Spleen (tissue), 11 donors: ENCODE measurements around the gene KHDC1. TPM values are rescaled to one million over a fixed set of nuclear protein-coding genes. Genes with fewer than 3 reads are reported as not detected.

Experiments
- DNase-seq: peaks from one replicate; pipeline ENCODE4 v3.0.0-alpha.2; 2020
- H3K27ac ChIP-seq, 8 donors: fragments of 200-600 bp; sonication (generic) in 7 of 8; 1 replicate in 4 of 8; 2 replicates in 4 of 8; pipeline versions ENCODE4 v1.5.0 to v1.8.0; 2016 to 2021; ENCODE audit warnings: inconsistent platforms in 4 of 8, mild to moderate bottlenecking in 4 of 8, moderate library complexity in 1 of 8
- H3K27me3 ChIP-seq, 7 donors: fragments of 200-600 bp; sonication (generic) in 6 of 7; replicated peaks in 1 of 7; 1 replicate in 4 of 7; 2 replicates in 3 of 7; pipeline versions ENCODE4 v1.5.0 to v1.8.0; 2016 to 2021; ENCODE audit warnings: inconsistent platforms in 3 of 7, mild to moderate bottlenecking in 1 of 7
- H3K36me3 ChIP-seq, 6 donors: fragments of 200-600 bp; sonication (generic) in 5 of 6; 1 replicate in 4 of 6; 2 replicates in 2 of 6; pipeline versions ENCODE4 v1.5.0 to v1.8.0; 2016 to 2021; ENCODE audit warnings: inconsistent platforms in 2 of 6
- H3K4me1 ChIP-seq, 6 donors: fragments of 200-600 bp; sonication (generic) in 5 of 6; 1 replicate in 3 of 6; 2 replicates in 3 of 6; pipeline versions ENCODE4 v1.5.0 to v1.8.0; 2016 to 2021; ENCODE audit warnings: inconsistent platforms in 3 of 6
- H3K4me3 ChIP-seq, 8 donors: fragments of 200-600 bp; sonication (generic) in 7 of 8; 1 replicate in 4 of 8; 2 replicates in 4 of 8; pipeline versions ENCODE4 v1.5.0 to v1.8.0; 2016 to 2021; ENCODE audit warnings: inconsistent platforms in 4 of 8, mild to moderate bottlenecking in 4 of 8, moderate library complexity in 2 of 8
- H3K9me3 ChIP-seq, 8 donors: fragments of 200-600 bp; sonication (generic) in 7 of 8; 1 replicate in 4 of 8; 2 replicates in 4 of 8; pipeline versions ENCODE4 v1.5.0 to v1.8.0; 2016 to 2021; ENCODE audit warnings: inconsistent platforms in 4 of 8
- POLR2A ChIP-seq, 3 donors: fragments of 450-650 bp; IDR thresholded peaks; one replicate each; pipeline ENCODE4 v1.5.1; 2017; ENCODE audit warnings: antibody characterized with exemption in 3 of 3, mild to moderate bottlenecking in 1 of 3
- POLR2AphosphoS5 ChIP-seq, 3 donors: sonication (generic); formaldehyde crosslinking; IDR thresholded peaks; one replicate each; pipeline ENCODE4 v1.5.1; 2017; ENCODE audit warnings: antibody characterized with exemption in 3 of 3
- WGBS, 5 donors: extraction: QIAGEN DNeasy Blood & Tissue Kit in 3 of 5; methylation state at CpG; one replicate each; pipeline versions ENCODE4 v1.1.5 to v1.1.7; 2013 to 2018; 5-methylcytosine and 5-hydroxymethylcytosine counted together
- intact Hi-C: fragments of 100-400 bp; cut with DNase I; formaldehyde crosslinking; loops from one replicate; pipeline ENCODE4 v1.15.0; 2023; ENCODE audit warnings: low total_unique reads
- polyA plus RNA-seq, 3 donors: library from polyadenylated mRNA; stranded (reverse); fragments of 200-250 nt; gene quantifications; one replicate each; pipeline ENCODE4 v1.2.1, GENCODE V29; 2013
- total RNA-seq, 7 donors: library from RNA; depleted of rRNA in 3 of 7; stranded (reverse); fragments of >200 nt in 3 of 7; fragmentation: NEBNext Ultra II Directional in 4 of 7; extraction: Animal tissue kit (Norgen Biotek cat#: 25700) in 4 of 7; gene quantifications; one replicate each; pipeline versions ENCODE4 v1.1.0 to v1.2.1, GENCODE V29; 2016 to 2021
- TF ChIP-seq, protein P1 (sequence below), 11 experiments: fragments of 200-600 bp in 7 of 11; fragments of 450-650 bp in 4 of 11; sonication (generic) in 4 of 11; IDR thresholded peaks in 8 of 11; conservative IDR thresholded peaks in 3 of 11; 1 replicate in 7 of 11; 2 replicates in 4 of 11; pipeline versions ENCODE4 v1.4.0 to v1.8.0; 2016 to 2021; ENCODE audit warnings: antibody characterized with exemption in 11 of 11, inconsistent platforms in 4 of 11, mild to moderate bottlenecking in 1 of 11
- donor health status: healthy with polysubstance abuse.
- donor health status: DM: no; HTN: no; CAD: no; lungs with moderate emphysema.
- donor health status: DM: no; HTN: no; CAD: no.
- donor health status: Bipolar disorder and iron deficiency.
- donor health status: healthy.
- donor health status: DM: no; HTN: no; CAD: no.
- donor health status: DM: yes; HTN: yes; CAD: no.

The KHDC1 gene
- total and polyA plus RNA-seq, 10 donors, result 0.54 to 2.2 (median 0.90) TPM

DNA sequence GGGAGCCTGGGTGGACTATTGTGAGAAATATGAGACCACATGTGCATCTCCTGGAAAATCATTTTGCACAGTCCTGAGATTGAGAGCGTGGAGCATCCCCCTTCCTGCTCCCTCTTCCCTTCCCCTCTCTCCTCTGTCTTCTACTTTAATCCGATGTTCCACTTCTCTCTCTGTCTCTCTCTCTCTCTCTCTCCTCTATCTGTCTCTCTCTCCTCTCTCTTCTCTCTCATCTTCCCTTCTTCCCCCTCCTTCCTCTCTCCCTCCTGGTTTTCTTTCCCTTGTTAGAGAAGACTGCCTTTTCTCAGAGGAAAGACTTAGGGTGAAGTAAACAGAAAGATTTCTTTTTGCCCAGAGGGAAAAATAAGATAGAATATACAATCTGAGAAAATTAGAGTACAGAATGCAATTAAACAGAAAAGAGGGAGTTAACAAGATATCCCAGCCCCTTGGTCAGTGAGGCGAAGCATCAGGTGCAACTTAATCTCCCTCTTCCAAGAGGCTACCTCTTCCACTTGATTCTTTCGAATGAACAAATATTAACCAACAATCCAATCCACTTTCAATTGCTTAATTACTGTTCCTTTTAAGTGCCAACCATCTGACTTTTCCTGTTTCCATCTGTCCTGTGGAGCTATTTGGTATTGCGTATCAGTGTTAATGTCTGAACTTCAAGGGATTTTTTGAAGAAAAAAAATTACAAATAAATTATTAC lies 14.6 kb downstream of the KHDC1 start:
- WGBS, 5 donors, result 75 to 83% (median 79%) methylated on average over 5 of the region's 5 CpGs
- Histone ChIP-seq H3K27ac (no peak overlapping the region), H3K9me3 (no peaks in the 10 kb centered on the region), H3K36me3 (no peaks in the 10 kb centered on the region), H3K4me3 (no peak overlapping the region), H3K4me1 (no peaks in the 10 kb centered on the region), H3K27me3 (peaks cover 0 to 8% (median 0%) of the 10 kb centered on the region in 7 donors)
- no peak for DNase-seq
- intact Hi-C loops, result no loop called here
- TF ChIP-seq POLR2A (IDR thresholded peaks at IDR 0.05) (no peak), POLR2AphosphoS5 (IDR thresholded peaks at IDR 0.05) (no peak)
- TF ChIP-seq, protein P1, sequence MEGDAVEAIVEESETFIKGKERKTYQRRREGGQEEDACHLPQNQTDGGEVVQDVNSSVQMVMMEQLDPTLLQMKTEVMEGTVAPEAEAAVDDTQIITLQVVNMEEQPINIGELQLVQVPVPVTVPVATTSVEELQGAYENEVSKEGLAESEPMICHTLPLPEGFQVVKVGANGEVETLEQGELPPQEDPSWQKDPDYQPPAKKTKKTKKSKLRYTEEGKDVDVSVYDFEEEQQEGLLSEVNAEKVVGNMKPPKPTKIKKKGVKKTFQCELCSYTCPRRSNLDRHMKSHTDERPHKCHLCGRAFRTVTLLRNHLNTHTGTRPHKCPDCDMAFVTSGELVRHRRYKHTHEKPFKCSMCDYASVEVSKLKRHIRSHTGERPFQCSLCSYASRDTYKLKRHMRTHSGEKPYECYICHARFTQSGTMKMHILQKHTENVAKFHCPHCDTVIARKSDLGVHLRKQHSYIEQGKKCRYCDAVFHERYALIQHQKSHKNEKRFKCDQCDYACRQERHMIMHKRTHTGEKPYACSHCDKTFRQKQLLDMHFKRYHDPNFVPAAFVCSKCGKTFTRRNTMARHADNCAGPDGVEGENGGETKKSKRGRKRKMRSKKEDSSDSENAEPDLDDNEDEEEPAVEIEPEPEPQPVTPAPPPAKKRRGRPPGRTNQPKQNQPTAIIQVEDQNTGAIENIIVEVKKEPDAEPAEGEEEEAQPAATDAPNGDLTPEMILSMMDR (IDR thresholded peaks at IDR 0.05 in 8 of 11, conservative IDR thresholded peaks at IDR 0.05 in 3 of 11), result no peak

DNA sequence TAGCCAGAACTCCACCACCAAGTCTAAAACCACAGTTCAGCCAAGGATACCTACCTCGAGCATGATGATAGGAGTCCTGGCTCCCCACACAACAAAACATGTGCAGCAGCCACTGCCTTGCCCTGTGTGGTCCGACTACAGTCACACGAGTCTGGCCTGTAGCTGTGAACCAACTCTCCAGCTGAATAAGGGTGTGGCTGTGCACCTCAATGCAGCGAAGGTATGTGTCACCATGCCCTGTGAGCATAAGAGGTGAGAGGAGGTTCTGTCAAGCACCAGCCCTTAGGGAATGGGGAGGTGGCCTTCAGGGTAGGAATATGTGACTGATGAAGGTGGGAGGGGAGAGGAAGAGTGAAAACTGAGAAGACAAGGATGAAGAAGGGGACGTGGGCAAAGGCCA lies 21.0 kb downstream of the KHDC1 start:
- DNase-seq, result no peak
- no peaks in the 10 kb centered on the region for H3K9me3 ChIP-seq
- no peak overlapping the region for H3K4me3 ChIP-seq
- no peak for TF ChIP-seq POLR2A (IDR thresholded peaks at IDR 0.05)
- TF ChIP-seq, protein P1 (IDR thresholded peaks at IDR 0.05 in 8 of 11, conservative IDR thresholded peaks at IDR 0.05 in 3 of 11), result no peak
- TF ChIP-seq POLR2AphosphoS5 (IDR thresholded peaks at IDR 0.05), result no peak
- H3K4me1 ChIP-seq, result no peaks in the 10 kb centered on the region
- 85 to 92% (median 89%) methylated on average over 4 to 5 of the region's 5 CpGs for WGBS, 5 donors
- H3K27me3 ChIP-seq, result peaks cover 0 to 1% (median 0%) of the 10 kb centered on the region in 7 donors
- no peaks in the 10 kb centered on the region for H3K36me3 ChIP-seq
- H3K27ac ChIP-seq, result no peak overlapping the region
- intact Hi-C loops, result no loop called here

DNA sequence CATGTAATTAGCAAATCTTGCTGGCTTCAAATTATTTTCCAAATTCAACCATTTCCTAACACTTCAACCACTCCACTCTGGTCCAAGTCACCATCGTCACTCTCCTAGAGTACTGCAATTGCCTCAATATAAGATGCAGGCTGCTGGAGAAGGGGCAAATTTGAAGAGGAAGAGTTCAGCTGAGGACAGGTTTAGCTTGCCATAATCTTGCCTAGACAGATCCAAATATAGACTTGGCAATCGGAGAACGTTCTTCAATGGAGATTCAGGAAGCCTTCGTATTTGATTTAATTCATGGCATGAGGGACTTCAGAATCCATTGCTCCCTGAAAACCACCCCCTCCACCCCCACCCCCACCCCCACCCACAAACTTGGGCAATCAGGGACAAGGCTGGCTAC lies 22.3 kb downstream of the KHDC1 start:
- Histone ChIP-seq H3K9me3 (no peaks in the 10 kb centered on the region), H3K36me3 (no peaks in the 10 kb centered on the region), H3K4me1 (no peaks in the 10 kb centered on the region), H3K27me3 (no peaks in the 10 kb centered on the region), H3K27ac (no peak overlapping the region), H3K4me3 (no peak overlapping the region)
- intact Hi-C loops, result no loop called here
- 84 to 91% (median 90%) methylated on average over 4 of the region's 4 CpGs for WGBS, 5 donors
- TF ChIP-seq POLR2A (IDR thresholded peaks at IDR 0.05) (no peak), POLR2AphosphoS5 (IDR thresholded peaks at IDR 0.05) (no peak)
- TF ChIP-seq, protein P1 (IDR thresholded peaks at IDR 0.05 in 8 of 11, conservative IDR thresholded peaks at IDR 0.05 in 3 of 11), result no peak
- no peak for DNase-seq

DNA sequence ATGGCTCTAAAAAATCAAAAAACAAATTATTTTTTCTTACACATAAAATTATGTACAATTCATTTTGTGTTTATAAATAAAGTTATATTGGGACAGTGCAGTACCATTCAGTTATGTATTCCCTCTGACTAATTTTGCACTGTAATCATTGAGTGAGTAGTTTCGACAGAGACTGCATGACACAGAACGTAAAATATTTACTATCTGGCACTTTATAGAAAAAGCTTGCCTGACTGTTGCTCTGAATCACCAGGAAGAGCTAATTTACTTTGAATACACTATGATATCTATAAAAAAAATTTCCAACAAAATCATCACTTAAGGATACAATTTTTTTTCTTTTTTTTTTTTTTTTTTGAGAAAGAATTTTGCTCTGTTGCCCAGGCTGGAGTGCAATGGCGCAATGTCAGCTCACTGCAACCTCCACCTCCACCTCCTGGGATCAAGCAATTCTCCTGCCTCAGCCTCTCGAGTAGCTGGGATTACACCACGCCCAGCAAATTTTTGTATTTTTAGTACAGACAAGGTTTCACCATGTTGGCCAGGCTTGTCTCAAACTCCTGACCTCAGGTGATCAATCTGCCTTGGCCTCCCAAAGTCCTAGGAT lies 26.7 kb downstream of the KHDC1 start:
- no peak for TF ChIP-seq POLR2AphosphoS5 (IDR thresholded peaks at IDR 0.05)
- TF ChIP-seq, protein P1 (IDR thresholded peaks at IDR 0.05 in 8 of 11, conservative IDR thresholded peaks at IDR 0.05 in 3 of 11), result no peak
- no peak for TF ChIP-seq POLR2A (IDR thresholded peaks at IDR 0.05)
- H3K27ac ChIP-seq, result no peak overlapping the region
- 85 to 96% (median 90%) methylated on average over 5 of the region's 5 CpGs for WGBS, 5 donors
- no peak for DNase-seq
- no peak overlapping the region for H3K4me3 ChIP-seq
- H3K36me3 ChIP-seq, result no peaks in the 10 kb centered on the region
- H3K9me3 ChIP-seq, result no peaks in the 10 kb centered on the region
- H3K4me1 ChIP-seq, result no peaks in the 10 kb centered on the region
- no peaks in the 10 kb centered on the region for H3K27me3 ChIP-seq
- intact Hi-C loops, result no loop called here
